ENCODE data around the gene CACNA1B.
"Not testable (repeated sequence)": the region's sequence is repeated elsewhere in the genome, so short reads cannot be mapped to it uniquely, and the experiment has no call there.

Gene CACNA1B

GRCh38 chr9:138077126-138077525, 199.5 kb downstream of the CACNA1B start:
- DNase-seq: no peak

GRCh38 chr9:138077898-138078540, 200.4 kb downstream of the CACNA1B start:
- DNase-seq: no peak

GRCh38 chr9:138078846-138079245, 201.3 kb downstream of the CACNA1B start:
- no peak for DNase-seq

- DNase-seq: no peak
Observed at GRCh38 chr9:138080979-138081378, 203.4 kb downstream of the CACNA1B start.

GRCh38 chr9:138082918-138083636, 205.5 kb downstream of the CACNA1B start:
- DNase-seq: no peak

- no peak for DNase-seq
Observed at GRCh38 chr9:138083873-138084272, 206.3 kb downstream of the CACNA1B start.

GRCh38 chr9:138085568-138085967, 208.0 kb downstream of the CACNA1B start:
- no peak for DNase-seq

- not testable (repeated sequence) for DNase-seq
Observed at GRCh38 chr9:138092057-138092456, 214.5 kb downstream of the CACNA1B start.

- DNase-seq: no peak
Observed at GRCh38 chr9:138094028-138094427, 216.4 kb downstream of the CACNA1B start.

- no peak for DNase-seq
Observed at GRCh38 chr9:138095813-138096518, 218.4 kb downstream of the CACNA1B start.

GRCh38 chr9:138096519-138096845, 218.9 kb downstream of the CACNA1B start:
- DNase-seq: no peak

GRCh38 chr9:138097501-138097991, 220.0 kb downstream of the CACNA1B start:
- no peak for DNase-seq

- DNase-seq: no peak
Observed at GRCh38 chr9:138098116-138098907, 220.7 kb downstream of the CACNA1B start.

- DNase-seq: no peak
Observed at GRCh38 chr9:138098908-138099791, 221.6 kb downstream of the CACNA1B start.

- DNase-seq: no peak
Observed at GRCh38 chr9:138099803-138100598, 222.4 kb downstream of the CACNA1B start.

GRCh38 chr9:138100711-138101350, 223.2 kb downstream of the CACNA1B start:
- no peak for DNase-seq

- DNase-seq: no peak
Observed at GRCh38 chr9:138101444-138102234, 224.1 kb downstream of the CACNA1B start.

GRCh38 chr9:138102246-138103051, 224.9 kb downstream of the CACNA1B start:
- no peak for DNase-seq

All from CD4-positive, alpha-beta T cell treated with Interleukin-15 for 1 hour (primary cell).